ENCODE data around the gene ENGASE.

DNA sequence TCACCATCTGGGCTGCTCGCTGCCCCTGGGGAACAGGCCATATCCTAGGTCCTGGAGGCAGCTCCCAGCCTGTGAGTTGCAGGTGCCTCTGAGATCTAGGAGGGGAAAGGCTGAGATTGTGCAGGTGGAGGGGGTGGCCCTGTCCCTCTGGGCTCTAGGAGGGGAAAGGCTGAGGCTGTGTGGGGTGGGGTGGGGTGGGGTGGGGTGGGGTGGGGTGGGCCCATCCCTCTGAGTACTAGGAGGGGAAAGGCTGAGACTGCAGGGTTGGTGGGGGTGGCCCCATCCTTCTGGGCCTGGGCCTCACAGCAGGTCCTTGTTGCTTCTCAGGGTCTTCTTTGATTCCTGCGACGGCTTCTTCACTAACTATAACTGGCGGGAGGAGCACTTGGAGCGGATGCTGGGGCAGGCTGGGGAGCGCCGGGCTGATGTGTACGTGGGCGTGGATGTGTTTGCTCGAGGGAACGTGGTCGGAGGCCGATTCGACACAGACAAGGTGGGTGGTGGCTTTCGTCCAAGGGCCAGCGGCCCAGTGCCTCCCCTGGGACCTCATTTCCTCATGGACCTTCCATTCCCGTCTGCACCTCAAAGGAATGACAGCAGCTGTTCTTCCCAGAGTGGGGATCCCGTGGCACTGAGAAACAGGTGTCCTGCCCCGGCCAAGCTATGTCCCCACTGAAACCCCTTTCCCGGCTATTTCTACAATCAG is 7.1 kb downstream of the ENGASE start:
- TF ChIP-seq, protein P1, sequence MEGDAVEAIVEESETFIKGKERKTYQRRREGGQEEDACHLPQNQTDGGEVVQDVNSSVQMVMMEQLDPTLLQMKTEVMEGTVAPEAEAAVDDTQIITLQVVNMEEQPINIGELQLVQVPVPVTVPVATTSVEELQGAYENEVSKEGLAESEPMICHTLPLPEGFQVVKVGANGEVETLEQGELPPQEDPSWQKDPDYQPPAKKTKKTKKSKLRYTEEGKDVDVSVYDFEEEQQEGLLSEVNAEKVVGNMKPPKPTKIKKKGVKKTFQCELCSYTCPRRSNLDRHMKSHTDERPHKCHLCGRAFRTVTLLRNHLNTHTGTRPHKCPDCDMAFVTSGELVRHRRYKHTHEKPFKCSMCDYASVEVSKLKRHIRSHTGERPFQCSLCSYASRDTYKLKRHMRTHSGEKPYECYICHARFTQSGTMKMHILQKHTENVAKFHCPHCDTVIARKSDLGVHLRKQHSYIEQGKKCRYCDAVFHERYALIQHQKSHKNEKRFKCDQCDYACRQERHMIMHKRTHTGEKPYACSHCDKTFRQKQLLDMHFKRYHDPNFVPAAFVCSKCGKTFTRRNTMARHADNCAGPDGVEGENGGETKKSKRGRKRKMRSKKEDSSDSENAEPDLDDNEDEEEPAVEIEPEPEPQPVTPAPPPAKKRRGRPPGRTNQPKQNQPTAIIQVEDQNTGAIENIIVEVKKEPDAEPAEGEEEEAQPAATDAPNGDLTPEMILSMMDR (IDR thresholded peaks at IDR 0.05) = no peak
- TF ChIP-seq POLR2AphosphoS5 (IDR thresholded peaks at IDR 0.05) (no peak), POLR2A (IDR thresholded peaks at IDR 0.05) (no peak)
